GM19240 (cell line): Measurements from ENCODE around the gene RND2.

Experiments used
- DNase-seq: peaks from one replicate; pipeline ENCODE4 v3.0.0; 2011; ENCODE audit warnings: low spot score; ENCODE audit not compliant: insufficient read length

Gene RND2

GRCh38 chr17:43006639-43007551 is 18.1 kb upstream of the RND2 start, which contains the start of gene IFI35:
Gene IFI35 (plus strand): TSS chr17:43006784. CDS start chr17:43006948, 164 bp downstream.
- peak; percentile 81 for DNase-seq

- DNase-seq = no peak
Measured at GRCh38 chr17:43010667-43011308, 14.2 kb upstream of the RND2 start.

- no peak for DNase-seq
Measured at GRCh38 chr17:43011728-43012472, 13.1 kb upstream of the RND2 start.

DNA sequence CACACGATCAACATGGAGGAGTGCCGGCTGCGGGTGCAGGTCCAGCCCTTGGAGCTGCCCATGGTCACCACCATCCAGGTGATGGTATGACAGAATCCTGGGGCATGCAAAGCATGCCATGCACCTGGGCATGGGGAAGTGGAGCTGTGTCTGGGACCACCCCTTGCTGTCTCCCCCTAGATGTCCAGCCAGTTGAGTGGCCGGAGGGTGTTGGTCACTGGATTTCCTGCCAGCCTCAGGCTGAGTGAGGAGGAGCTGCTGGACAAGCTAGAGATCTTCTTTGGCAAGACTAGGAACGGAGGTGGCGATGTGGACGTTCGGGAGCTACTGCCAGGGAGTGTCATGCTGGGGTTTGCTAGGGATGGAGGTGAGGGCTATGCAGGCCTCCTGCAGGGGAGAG is 11.7 kb upstream of the RND2 start:
- no peak for DNase-seq

GRCh38 chr17:43014020-43014648 is 10.9 kb upstream of the RND2 start:
- DNase-seq = no peak

DNA sequence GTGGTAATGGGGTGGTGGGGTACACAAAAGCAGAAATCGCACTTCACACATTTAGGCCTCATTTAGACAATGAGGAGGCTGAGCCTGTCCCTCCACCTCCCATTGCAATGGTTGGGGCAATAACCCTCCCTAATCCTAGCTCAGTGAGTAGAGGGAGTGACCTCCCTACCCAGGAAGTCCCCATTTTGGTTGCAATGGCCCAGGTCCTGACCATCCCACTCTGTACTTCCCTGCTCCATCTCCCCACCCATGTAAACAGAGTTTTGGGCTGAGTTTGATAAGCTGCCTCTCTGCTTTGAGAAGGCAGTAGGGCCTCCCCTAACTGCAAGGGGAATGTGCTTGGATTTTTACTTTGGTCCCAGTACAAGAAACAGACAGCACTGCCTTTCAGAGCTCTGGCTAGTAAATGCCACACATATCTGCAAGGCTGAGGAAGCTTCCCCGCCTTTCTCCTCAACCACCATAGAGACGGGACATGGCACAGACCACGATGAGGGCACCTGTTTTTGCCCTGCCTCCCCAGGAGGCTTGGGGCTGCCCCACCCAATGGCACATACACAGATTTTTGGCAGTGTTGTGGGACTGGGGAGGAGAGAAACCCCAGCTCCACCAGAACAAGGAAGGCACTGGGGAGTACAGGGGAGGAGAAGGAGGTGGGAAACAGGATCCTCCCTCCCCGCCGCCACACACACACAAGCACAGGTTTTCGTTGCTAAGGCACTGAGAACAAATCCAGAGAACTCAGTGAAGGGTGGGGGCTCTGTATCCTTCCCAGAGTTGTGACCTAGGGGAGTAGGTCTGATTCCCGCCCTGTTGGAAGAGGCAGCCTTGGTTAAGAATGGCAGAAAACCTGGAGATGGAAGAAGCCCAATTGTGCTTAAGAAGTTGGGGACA is 10.1 kb upstream of the RND2 start:
- no peak for DNase-seq

- DNase-seq = no peak
Measured at GRCh38 chr17:43015579-43015978, 9.5 kb upstream of the RND2 start.

GRCh38 chr17:43016216-43016615 is 8.8 kb upstream of the RND2 start:
- no peak for DNase-seq

DNA sequence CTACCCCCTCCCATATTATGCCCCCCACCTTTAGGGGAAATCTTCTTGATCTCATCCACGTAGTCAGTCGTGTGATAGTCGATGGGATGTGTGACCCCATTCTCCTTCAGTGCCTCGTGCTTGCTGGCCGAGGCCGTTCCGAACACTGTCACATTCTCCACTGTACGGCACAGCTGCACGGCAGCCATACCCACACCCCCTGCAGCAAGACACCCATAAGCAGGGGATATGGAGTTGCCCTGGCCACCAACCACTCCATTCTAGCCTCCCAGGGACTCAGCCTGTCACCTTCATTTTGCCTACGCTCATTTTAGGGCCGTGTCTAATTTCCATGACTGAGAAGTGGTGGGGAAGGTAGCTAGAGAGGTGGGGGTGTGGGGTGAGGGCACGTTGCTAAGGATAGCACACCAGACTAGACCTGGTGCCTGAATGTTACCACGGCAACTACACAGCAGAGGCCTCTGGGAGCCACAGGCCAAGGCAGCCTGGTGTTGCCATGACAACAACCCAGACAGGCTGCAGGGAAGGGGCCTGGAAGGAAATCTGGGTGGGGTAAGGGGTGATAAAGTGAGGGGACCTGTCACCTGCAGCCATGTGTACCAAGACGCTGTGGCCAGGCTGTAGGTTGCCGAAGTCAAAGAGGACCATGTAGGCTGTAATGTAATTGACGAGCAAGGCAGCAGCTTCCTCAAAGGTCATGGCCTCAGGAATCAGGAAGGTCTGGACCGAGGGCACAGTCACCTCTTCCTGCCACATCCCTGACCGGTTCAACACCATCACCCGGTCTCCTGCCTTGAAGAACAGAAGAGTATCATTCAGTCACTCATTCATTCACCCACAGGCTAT is 6.8 kb upstream of the RND2 start:
- DNase-seq = no peak

GRCh38 chr17:43018932-43019331 is 6.1 kb upstream of the RND2 start:
- DNase-seq = no peak

- no peak for DNase-seq
Measured at GRCh38 chr17:43019418-43019817, 5.6 kb upstream of the RND2 start.

- no peak for DNase-seq
Measured at GRCh38 chr17:43020030-43020621, 4.9 kb upstream of the RND2 start.

DNA sequence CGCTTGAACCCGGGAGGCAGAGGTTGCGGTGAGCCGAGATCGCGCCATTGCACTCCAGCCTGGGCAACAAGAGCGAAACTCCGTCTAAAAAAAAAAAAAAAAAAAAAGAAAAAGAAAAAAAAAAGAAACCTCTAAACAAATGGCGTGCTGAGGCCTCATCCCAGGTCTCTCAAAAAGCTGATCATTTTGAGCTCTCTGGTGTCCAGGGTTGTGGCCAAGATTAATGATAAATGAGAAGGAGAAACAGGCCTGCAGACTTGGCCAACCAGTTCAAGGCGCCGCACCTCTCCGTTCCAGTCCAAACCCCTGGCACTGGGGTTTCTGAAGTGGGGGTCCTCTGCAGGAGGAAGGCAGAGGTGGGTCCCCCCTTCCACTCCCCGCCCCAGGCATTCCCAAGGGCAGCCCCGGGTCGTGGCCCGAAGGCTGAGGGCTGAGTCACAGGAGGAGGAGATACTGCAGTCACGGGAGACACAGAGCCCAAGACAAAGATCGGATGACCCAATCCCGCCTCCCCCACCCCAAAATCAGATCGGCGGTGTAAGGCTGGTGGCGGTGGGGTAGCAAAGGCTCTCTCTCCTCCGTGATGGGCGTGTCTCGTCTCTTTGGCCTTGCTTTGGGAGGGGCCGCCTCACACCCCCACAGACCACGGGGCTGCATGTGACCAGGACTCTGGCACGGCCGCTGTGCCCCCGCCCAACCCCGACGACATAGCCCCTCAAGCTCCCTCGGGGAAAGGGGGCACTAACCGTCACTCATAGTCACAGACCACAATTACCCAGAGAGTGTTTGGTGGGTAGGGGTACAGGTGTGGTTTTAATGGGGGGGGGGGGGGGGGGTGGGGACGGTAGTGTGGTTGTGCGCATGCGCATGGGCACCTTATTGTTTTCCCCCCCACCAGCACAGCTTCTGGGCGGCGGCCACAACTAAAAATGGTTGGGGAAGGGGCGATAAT is 4.0 kb upstream of the RND2 start:
- DNase-seq = no peak

GRCh38 chr17:43021741-43022512 is 3.1 kb upstream of the RND2 start, which contains the start of gene VAT1:
Gene VAT1 (minus strand): TSS chr17:43022385. CDS start chr17:43022322, 63 bp downstream.
- peak; percentile 52 for DNase-seq

DNA sequence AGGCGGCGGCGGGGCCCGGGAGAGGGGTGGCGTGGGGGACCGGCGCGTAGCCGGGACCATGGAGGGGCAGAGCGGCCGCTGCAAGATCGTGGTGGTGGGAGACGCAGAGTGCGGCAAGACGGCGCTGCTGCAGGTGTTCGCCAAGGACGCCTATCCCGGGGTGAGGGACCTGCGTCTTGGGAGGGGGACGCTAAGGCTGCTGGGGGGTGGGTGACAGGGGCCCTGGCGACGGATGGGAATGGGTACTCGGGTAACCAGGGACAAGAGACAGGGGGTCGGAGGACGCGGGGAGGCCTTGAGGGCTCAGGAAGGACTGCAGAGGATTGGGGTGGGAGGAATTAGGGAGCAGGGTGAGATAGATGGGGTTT is 243 bp downstream of the RND2 start:
- DNase-seq = no peak

DNA sequence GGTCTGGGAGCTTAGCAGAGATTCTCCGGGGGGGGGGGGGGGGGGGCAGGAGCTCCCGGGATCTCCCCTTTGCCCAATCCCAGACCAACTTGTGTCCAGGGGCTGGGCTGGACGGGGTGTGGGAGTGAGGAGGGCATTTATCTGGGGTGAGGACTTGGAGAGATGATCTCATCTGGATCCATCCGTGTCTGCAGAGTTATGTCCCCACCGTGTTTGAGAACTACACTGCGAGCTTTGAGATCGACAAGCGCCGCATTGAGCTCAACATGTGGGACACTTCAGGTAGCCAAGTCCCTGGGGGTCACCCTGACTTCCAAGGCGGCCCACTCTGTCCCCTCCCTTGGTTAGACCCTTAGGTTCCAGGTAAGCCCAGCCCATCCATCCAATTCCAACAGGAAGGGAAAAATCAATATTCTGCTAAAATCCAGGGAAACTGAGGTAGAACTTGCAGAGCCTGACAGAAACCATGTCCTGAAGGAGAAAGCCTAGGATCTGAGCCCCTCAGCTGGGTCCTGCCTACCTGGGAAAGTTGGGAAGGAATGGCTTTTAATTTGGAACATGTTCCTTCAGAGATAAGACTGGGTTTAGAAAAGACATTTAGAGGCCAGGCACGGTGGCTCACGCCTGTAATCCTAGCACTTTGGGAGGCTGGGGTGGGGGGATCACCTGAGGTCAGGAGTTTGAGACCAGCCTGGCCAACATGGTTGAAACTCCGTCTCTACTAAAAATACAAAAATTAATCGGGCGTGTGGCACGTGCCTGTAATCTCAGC is 921 bp downstream of the RND2 start:
- no peak for DNase-seq
